ENCODE results near the gene TBX2.

The TBX2 gene

DNA sequence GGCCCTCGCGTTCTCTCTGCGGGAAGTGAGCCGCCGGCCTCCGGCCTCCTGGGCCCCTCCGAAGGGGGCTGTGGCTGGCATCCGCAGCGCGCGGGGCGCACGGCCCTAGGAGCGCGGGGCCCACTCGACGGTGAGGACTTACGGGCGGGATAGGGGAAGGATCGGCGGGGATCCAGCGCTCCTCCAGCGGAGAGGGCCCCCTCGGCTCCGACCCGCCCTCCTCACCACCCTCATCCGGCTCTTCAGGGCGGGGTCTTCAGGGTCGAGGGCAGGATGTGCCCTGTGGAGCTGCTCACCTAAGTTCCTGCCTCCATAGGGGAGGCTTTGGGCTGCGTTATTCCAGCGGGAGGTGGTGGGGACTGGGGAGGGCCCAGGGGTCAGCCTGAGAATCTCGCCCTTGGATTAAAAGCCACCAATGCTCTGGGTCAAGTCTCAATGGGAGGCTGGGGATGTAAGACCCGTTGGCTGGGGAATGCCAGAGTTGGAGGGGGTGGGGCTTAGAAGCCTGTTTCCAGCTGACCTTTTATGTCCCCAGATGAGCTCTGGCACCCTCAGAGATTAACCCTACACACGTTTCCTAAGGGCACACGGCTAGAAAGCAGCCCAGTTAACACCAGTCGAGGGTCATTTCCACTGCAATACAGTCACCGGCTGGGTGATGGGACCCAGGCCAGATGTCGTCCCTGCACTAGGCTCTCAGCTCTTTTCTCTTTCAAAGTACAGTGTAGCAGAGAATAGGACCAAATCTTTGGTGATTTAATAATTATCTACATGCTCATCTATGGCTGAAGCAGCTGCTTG, 13.4 kb downstream of the TBX2 start:
- TF ChIP-seq CTCF (IDR thresholded peaks at IDR 0.05), result no peak
- DNase-seq (ENCODE audit: low spot score), result peak; percentile 79
- Histone ChIP-seq H3K4me3 (peak overlapping the region; percentile 84), H3K27ac (peak overlapping the region; percentile 97 to 99)

GRCh38 chr17:61413661-61414126, 14.1 kb downstream of the TBX2 start:
- no peak for TF ChIP-seq CTCF (IDR thresholded peaks at IDR 0.05)
- Histone ChIP-seq H3K27ac (peak overlapping the region; percentile 97 to 99), H3K4me3 (peak overlapping the region; percentile 84)
- no peak for DNase-seq (ENCODE audit: low spot score)

DNA sequence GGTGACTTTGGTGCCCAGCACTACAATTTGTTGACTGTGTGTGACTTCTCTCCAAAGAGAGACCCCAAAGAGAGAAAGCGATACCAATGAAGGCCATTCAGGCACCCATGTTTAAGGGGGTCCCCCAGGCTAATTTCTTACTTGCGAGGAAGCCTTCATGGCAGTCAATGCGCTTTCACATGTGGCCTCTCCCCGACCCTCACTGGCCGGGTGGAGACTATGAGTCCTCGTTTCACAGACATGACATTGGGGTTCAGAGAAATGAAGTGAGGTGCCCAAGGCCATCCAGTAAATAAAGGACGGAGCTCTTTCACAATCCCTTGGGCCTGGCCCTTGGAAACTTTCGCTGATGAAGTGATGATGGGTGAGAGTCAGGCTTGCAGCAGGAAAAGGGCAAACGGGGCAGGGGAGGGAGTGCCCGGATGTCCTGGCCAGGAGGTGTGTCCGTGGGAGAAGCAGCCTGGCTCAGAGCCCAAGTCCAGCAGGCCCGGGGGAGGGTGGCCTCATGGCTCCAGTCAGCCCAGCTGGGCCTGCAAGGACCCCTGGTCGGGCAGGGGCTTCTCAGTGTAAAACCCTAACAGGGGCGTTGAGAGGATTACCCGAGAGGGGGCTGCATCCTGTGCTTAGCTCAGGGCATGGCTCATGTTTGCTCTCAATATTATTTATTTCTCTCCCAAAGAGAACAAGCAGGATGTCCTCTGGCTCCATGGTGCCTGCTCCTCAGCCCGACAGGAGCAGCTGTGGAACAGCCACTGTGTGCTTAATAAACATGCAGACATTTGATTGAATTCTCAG, 14.7 kb downstream of the TBX2 start:
- Histone ChIP-seq H3K27ac (peak overlapping the region; percentile 97 to 99), H3K4me3 (peak overlapping the region; percentile 84)
- DNase-seq (ENCODE audit: low spot score), result no peak

DNA sequence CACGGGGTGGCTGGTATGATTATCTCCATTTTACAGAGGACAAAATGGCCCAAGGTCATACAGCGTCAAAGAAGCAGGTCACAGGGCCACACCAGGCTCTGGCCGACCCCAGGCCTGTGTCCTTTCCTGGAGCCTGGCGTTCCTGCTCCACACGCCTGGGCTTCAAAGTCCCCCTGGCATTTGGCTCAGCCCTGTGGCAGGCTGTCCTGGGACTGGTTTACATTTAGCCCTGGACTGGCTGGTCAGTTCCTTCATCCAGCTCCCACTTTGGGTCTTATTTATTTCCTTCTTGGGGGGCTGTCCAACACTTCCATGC, 15.3 kb downstream of the TBX2 start:
- peak overlapping the region; percentile 15 to 99 for H3K27ac ChIP-seq
- DNase-seq (ENCODE audit: low spot score), result no peak
- no peak overlapping the region for H3K4me3 ChIP-seq
- no peak for TF ChIP-seq CTCF (IDR thresholded peaks at IDR 0.05)

More for the DNA sequence above, 14.7 kb downstream of the TBX2 start:
- TF ChIP-seq CTCF (IDR thresholded peaks at IDR 0.05), result no peak

DNA sequence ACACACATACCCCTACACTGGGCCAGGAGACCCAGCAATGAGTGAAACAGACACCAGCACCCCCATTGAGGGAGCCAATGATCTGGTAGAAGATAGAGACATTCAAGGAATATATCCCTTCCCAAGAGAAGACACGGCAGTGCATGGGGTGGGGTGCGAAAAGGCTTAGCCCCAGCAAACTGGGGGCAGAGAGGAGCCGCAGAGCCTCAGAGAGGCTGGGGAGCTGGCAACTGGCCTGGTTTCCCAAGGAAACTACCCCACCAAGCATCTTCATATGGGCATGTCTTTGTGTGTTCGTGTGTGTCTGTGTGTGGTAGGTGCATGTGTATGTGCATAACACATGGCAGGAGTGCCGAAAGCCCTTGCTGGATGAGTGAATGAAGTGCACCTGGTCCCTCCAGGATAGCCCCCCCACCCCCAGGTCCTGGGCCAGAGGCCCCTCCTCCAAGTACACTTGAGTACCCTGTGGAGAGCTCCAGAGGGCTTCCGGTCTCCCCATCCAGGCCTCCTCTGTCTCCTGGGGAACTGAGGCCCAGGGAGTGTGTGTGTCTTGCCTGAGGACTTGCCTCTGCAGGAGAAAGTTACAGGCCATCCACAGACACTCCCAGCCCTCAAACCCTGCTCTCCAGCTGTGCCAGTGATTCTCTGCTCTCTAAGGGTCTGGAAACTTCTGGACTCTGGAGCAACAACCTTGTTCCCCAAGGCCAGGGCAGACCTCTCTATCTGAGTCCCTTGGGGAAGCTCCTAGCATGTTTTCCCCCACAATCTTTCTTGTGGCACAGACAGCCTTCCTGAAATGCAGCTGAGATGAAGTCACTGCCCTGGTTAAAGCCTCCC, 15.9 kb downstream of the TBX2 start:
- TF ChIP-seq CTCF (IDR thresholded peaks at IDR 0.05), result no peak
- Histone ChIP-seq H3K4me3 (no peak overlapping the region), H3K27ac (peak overlapping the region; percentile 85 to 99)
- no peak for DNase-seq (ENCODE audit: low spot score)

GRCh38 chr17:61416211-61416539, 16.5 kb downstream of the TBX2 start:
- Histone ChIP-seq H3K27ac (peak overlapping the region; percentile 85 to 99), H3K4me3 (peak overlapping the region; percentile 67)
- DNase-seq (ENCODE audit: low spot score), result no peak
- TF ChIP-seq CTCF (IDR thresholded peaks at IDR 0.05), result no peak
